ENCODE measurements around the gene RBMX2.

RBMX2 gene

DNA sequence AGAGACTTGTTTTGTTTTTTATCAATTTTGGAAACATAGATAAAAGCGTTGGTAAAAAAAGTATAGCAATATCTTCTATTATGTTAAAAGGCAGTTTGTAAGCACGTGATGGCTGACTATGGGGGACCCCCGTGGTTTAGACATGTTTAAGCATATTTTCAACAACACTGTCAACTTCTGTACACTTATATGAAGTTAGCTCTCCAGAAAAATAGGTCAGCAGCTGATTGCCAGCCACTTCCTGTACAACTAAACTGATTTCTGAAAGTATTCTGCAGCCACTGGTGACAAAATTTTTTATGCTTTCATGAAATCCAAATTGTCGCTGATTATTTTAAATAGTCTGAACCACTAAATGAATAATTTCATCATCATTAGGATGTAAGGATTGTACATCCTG lies 45.2 kb downstream of the RBMX2 start:
- no peak for DNase-seq (ENCODE audit: low spot score)
